ENCODE data around the gene ZRANB2.

The ZRANB2 gene

DNA sequence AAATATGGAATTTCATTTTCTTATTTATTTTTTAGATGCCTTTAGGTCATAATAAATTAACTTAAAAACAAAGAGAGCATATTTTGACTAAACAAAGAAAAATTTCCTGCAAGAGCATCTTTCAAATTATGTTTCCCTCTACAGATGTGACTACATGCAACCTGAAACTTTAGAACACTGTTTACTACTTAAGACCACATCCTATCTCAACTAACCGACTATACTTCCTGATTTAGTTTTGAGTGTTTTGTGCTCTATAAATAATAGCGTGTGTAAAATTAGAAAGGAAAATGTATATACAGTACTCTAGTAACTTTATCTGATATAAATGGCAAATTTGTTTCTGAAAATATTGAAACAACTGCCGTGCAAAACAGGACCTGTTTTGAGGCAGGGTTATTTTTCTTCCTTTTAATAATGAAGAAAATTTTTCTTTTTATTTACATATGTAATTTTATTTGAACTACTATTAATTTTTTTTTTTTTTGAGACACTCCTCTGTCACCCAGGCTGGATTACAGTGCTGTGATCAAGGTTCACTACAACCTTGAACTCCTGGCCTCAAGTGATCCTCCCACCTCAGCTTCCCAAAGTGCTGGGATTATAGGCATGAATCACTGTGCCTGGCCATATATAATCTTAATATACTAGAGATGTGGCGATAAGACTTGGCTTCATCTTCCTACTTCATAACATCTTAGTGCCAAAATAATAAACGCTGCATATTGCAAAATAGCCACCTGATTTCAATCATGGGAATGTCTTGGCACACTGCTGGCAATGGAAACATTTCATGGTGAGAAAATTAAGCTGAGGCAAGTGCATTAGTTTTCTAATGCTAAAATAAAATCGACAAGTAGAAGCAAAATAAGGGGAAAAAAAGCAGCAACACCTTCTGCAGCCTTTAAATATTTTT, 12.3 kb downstream of the ZRANB2 start:
- DNase-seq = no peak

- DNase-seq = no peak
These were observed 26.0 kb downstream of the ZRANB2 start for GRCh38 chr1:71054791-71055190.

- DNase-seq = no peak
These were observed 26.5 kb downstream of the ZRANB2 start for GRCh38 chr1:71054281-71054731.

- no peak for DNase-seq
These were observed 27.1 kb downstream of the ZRANB2 start for GRCh38 chr1:71053758-71054157.

DNA sequence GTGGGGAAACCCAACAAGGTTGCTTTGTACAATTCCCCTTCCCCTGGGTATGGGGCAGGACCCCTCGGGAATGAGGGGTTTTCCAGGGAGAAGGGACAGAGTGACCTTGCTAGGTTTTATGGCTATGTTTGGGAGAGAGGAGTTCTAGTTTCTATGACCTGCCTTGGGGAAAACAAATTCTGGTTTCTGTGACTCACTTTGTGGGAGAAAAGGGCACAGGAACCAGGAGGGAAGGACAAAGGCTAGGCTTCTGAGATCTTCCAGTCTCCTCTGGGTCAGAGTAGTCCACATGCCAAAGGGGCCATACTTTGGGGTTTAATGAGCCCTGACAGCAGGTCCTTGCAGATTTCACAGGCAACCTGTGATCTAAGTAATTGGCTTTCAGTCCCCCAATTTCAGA, 27.7 kb downstream of the ZRANB2 start:
- no peak for DNase-seq

GRCh38 chr1:71049951-71050598, 30.8 kb downstream of the ZRANB2 start:
- peak; percentile 69 for DNase-seq

- no peak for DNase-seq
These were observed 32.9 kb downstream of the ZRANB2 start, which contains the start of gene PTGER3 for GRCh38 chr1:71047635-71048607. PTGER3 (minus strand) TSS chr1:71047816; CDS start chr1:71047577, 239 bp downstream.

GRCh38 chr1:71046891-71047634, 33.8 kb downstream of the ZRANB2 start:
- DNase-seq = no peak

DNA sequence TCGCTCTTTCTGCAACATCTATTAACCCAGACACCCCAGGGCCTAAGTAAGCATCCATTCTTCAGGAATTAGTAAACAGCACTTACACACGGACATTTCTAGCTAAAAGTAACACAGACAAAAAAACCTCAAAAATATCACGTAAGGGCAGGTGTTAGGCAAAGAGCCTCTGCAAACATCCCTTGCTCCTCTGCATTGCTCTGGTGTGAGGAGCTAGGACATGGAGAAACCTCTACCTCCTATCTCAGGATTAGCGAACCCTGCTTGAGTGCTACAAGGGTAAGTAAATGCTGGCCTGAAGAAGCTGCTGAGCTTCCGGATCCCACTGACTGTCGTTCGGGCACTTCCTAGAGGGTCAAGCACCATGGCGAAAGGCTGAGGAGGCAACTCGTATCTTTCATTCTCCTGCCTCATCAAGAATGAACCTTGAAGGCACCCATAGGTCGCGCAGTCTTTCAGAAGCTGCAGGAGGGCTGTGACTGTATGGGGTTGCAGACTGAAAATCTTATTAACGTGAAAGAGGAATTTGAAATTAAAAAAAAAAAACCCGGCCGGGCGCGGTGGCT, 35.3 kb downstream of the ZRANB2 start:
- DNase-seq = no peak

GRCh38 chr1:71044833-71045232, 36.0 kb downstream of the ZRANB2 start:
- DNase-seq = no peak

GRCh38 chr1:71043065-71043464, 37.8 kb downstream of the ZRANB2 start:
- DNase-seq = no peak

DNA sequence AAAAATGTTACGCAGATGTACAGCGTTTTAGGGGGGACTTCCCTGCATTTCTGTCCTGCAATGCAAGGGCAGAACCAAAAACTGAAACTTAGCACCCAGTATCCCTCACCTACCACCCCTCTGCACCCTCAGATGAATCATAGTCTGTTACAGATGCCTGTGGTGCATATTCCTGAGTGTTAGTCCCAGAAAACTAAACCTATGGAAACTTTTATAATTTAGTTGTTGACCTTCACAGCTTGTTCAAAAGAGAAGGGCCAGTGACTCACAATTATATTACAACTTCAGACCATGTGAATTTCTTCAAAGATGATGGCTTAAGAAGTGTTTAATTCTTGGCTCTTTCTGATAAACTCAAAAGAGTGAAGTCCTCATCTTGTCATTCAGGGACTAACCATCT, 39.0 kb downstream of the ZRANB2 start:
- no peak for DNase-seq

- no peak for DNase-seq
These were observed 41.1 kb downstream of the ZRANB2 start for GRCh38 chr1:71039661-71040262.

GRCh38 chr1:71038942-71039341, 41.9 kb downstream of the ZRANB2 start:
- no peak for DNase-seq

- no peak for DNase-seq
These were observed 42.8 kb downstream of the ZRANB2 start for GRCh38 chr1:71037829-71038620.

- DNase-seq = no peak
These were observed 43.8 kb downstream of the ZRANB2 start for GRCh38 chr1:71037066-71037465.

- DNase-seq = no peak
These were observed 47.7 kb downstream of the ZRANB2 start for GRCh38 chr1:71033136-71033535.

- no peak for DNase-seq
These were observed 49.4 kb downstream of the ZRANB2 start for GRCh38 chr1:71031426-71031825.

GRCh38 chr1:71030026-71030425, 50.8 kb downstream of the ZRANB2 start:
- no peak for DNase-seq

GRCh38 chr1:71028981-71029380, 51.9 kb downstream of the ZRANB2 start:
- DNase-seq = no peak

Data from amniotic stem cell (primary cell).